HG03095 (cell line): ENCODE results near the gene PCSK6.

Experiments
- ATAC-seq: cut with Tn5 transposase; IDR thresholded peaks from one replicate; pipeline ENCODE4 v1.9.1; 2021; ENCODE audit warnings: moderate library complexity; ENCODE audit not compliant: unreplicated experiment

Gene PCSK6

DNA sequence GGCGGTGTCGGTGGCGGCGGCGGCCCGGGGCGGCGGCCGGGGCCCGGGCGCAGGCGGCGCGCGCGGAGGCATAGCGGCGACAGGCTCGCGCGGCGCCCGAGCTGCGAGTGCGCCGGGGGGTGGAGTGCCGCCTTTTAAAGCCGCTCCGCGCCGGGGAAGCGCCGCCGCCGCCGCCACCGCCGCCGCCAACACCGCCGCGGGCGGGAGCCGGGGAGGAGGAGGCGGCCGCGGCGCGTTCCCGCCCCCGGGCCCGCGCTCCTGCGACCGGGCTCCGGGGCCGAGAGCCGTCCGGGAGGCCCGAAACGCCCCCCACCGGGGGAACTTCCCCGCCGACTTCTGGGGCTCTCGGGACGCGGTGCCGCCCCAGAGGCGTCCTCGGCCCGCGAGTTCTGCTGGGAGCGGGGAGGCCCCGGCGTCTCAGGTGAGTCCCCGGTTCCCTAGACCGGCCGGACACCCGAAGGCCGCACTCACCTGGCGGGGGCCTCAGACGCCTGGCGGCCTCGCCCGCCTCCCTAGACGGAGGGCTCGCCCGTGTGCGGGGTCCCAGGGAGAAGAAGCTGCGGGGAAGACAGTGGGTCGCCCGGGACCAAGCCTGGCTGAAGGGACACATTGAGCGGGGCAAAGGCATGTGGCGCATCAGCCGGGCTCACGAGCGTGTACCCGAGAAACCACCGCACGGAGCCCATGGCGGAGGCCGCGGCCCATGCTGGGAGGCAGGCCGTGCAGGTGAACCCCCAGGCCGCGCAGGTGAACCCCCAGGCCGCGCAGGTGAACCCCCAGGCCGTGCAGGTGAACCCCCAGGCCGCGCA lies at the start of gene PCSK6:
Gene PCSK6 (minus strand): TSS at position 109 of the 809 bp plus-strand sequence. CDS start 37 bp downstream, at position 72.
- ATAC-seq, result no peak

DNA sequence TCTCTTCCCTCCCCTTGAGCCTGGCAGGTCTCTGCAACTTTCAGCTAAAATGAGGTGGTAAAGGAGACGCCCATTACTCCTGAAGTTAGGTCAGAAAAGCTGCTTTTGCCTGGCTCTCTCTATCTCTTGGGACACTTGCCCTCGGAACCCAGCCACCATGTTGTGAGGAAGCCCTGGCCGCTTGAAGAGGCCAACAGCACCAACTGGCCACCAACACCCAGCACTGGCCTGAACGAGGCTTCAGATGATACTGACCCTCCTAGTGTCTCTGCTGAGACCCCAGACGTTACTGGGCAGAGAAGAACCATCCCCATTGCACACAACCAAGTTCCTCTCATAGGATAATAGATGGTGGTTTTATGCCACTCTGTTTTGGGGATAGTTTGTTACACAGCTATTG lies 49.5 kb upstream of the PCSK6 start:
- ATAC-seq, result no peak

DNA sequence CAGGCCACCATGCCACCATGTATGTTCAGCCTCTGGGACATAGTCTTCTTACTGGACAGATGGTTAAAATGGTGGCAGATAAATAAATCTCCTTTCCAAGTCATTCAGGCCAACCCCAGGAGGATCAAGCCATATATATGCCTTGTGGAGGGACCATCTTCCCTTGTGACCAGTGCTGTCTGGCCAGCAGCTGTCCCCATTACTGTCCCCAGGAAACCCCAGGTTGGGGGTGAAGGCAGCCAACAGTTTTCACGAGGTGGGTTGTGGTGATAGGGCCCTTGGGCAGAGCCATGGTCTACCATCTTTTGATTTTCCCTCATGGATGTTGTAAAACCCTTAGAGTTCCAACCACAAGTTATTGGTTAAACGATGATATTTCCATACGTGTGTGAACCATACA lies 48.7 kb upstream of the PCSK6 start:
- ATAC-seq, result no peak

DNA sequence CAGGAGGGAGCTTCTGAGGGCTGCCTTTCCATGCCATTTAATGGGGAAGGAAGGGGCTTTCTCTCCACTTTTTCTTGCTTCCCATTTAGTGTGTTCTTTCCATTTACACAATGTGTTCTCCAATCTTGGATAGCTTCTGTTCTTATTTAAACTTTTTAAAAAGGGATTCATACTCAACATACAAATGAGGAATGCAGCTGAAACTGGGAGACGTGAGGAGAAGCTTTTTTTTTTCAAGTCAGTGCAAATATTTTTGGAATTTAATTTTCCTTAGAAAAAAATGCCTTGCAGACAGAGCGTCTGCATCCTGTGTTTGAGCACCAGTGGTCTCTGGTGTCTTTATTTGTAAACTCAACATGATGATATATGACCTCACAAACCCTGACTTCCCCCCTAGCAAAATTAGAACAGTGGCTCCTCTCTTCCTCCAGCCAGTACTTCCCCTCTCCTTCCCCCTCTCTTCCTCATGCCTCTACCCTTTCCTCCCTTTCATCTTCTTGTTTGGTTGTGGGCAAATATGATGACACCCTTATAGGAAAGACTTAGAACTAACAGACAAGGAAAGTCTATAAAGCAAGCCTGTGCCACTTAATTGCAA lies 48.1 kb upstream of the PCSK6 start:
- no peak for ATAC-seq

DNA sequence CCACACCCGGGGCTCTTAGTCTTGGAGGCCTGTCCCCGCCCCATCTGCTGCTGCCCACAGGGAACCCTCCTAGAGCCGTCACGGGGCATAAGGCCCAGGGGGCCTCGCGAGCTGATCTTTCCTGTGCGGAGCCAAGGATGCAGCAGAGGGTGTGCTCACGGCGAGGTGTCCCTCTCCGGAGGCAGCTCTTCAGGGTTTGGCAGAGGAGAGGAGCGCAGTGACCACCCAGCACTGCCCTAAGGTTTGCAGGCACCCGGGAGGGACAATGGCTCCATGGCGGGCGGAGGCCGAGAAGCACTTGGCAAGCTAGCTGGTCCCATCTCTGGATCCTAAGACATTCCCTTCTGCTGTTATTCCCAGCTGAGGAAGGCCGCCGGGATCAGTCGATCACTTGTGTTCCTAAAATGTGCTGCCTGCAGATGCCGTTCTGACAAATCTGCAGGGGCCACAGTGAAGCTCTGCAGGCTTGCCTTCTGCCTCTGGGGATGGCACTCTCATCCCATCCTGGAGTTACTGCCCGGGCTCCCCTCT lies 47.4 kb upstream of the PCSK6 start:
- ATAC-seq, result no peak

DNA sequence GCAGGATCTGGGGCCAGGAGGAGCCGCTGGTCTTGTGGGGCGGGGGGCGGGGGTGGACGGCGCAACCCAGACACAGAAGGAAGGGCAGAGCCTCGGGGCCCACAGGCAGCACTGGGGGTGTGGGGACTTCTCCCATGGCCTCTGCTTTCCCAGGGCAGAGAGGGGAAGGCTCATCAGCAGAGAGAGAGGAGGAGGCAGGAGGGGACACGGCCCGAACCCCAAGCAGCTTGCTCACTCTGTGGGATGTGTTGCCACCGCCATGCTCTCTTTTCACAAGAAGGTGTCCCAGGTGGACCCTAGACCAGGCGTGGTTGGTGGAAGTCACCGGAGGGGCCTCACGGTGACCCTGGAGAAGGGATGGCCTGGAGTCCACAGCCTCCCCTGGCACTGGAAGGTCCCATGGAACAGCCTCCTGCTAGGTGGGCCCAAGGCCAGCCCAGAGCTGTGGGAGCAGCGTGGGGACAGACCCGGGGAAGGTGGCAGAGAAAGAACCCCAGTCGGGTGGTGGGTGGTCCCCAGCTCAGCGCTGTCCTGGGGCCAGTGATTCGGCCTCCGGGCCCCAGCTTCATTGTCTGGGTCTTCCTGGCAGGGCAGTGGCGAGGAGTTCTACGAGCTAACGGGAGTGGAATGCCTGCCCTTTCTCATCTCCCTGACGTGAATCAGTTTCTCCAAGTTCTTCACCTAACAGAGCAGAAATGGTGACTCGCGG lies 46.8 kb upstream of the PCSK6 start:
- no peak for ATAC-seq

DNA sequence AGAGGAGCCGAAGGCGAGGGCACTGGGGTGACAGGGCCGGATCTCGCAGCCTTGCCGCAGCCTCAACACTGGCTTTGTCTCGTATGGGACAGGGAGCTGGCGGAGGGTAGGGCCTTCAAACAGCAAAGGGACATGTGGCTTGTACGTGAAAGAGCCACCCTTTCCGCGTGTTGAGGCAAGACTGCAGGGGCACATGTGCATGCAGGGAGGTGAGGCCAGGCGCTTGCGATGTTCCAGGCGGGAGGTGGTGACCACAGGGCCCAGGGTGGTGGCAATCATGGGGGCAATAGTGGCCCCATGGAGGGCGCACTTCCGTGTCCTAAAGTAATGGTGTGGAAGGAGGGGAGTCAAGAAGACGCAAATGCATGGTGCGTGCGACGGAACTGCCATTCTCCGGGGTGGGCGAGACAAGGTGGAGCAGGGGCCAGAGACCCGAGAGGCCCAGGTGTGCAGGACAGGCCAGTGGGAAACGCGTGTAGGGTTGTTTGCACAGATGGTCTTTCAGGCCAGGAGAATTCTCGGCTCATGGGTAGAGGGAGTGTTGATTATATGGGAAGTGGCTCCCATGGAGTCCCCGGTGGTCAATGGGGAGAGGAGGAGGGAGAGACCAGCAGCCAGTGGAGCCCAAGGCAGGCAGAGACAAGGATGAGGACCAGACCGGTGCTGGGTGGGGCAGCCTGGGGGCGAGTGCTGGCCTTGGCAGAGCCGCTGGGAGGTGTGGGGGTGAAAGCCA lies 45.8 kb upstream of the PCSK6 start:
- no peak for ATAC-seq

DNA sequence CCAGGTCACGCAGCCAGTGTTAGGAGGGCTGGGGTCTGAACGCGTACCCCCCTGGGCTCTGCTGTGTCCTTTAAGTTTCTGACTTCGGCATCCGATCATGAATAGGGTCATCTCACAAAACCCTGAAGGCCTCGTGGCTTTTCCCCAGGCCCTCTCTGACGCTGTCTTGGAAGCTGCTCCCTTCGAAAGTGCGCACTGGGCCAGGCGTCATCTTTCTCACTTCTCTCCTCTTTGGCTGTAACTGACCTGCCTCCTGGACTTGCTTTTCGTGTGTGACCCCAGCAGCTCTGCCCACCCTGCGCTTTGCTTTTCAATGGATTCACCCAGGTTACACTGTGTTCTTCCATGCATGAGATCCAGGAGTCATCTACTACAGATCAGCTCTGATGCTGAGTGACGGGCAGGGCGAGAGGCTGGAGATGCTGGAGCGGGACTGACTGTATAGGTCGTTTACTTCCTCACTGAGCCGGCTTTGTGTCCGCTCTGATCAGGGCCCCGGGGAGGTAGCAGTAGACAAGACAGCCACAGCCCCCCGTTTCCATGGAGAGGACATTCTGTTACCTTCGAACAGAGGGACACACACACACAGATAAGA lies 45.0 kb upstream of the PCSK6 start:
- ATAC-seq, result no peak

DNA sequence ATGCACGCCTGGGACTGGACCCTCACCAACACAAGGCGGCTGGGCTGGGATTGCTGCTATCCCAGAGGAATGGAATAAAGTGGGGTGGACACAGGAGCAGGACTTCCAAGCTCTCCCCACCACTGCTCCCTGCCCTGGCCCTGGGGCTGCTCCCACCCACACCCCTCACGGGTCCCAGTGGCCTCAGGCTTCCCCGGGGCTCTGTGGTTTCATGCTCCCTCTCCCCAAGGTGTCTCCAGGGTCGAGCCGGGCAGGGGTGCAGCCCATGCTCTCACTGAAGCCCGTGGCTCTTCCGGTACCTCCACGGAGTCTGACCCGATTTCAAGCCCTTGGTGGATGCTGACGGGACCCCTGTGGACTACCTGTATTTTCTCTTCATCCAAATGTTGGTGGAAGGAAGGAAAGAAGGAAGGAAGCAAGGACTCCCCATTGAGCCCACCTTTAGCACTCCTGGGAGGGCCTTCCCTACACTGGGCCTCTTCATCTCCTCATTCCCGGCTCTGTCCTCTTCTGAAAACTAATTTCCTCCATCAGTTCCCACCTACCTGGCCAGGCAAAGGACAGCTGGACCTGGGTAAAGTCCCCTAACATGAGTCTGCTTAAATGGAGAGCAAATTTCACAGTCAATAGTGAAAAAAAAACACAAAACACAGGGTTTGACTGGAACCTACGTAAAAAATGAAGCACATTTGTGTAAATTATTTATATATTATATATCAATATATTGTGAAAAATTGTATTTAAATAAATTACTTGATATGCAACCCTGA lies 44.0 kb upstream of the PCSK6 start:
- ATAC-seq, result no peak

DNA sequence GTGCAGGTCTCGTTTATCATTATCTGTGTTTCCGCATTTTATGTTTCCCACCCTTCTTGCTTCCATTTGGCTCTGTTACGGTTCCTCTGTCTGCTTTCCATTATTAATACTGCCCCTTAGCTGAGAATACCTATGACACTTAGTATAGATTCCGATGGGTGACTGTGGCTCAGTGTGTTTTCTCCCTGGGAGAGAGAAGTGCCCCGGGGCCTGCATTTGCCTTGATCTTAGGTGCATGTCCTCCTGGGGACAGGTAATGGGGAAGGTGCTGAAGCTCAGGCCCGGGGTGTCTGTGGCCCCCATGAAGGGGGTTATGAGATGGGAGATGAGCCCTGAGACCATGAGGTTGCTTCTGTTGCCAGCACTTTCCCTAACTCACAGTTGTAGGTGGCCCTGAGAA lies 43.4 kb upstream of the PCSK6 start:
- no peak for ATAC-seq

DNA sequence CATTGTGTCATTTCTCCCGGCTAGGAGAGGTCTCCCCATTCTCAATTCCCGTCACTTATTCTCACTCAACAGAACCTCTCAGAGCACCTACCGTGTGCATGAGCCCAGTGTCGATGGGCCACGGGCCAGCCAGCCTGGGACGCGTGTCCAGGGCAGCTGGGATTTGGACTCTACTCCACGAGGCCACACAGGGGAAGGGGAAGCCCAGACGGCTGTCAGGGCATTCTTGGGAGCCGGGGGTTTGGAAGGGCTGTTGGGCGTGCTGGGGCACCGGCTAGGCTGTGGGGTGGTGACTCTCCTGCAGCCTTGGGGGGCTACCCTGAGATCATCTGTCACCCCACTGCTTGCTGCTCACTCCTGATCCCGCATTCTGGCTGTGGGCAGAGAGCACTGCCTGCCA lies 41.7 kb upstream of the PCSK6 start:
- no peak for ATAC-seq

DNA sequence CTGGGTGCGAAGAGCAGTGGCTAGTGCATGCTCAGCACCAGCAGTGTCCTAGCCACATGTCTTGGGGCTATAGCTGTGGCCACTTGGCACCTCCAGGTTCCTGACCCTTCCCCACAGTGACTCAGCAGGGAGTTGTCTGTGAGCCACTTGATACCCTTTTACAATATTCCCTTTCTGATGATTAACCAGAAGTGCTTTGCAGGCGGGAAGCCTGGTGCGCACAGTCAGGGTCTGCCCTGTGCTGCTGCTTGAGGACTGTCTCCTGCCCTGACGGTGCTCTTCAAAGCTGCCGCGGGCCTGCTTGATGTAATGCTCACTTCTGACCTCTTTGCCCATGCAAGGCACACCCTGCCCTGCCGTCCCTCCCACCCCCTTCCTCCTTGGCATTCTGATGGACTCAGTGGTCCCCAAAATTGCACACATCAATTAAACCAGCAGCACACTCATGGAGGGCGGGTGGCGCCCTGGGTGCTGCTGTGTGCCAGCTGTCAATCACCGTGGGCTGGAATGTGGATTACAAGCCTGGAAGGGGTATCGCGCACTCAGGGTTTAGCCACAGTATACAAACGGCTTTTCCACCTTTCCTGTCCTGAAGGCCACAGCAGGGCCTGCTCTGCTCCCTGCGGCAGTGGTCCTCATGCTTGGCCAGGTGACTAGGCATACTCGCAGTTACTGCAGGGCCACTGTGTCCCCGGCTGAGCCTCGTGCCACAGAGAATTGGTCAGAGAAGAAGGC lies 40.9 kb upstream of the PCSK6 start:
- no peak for ATAC-seq

DNA sequence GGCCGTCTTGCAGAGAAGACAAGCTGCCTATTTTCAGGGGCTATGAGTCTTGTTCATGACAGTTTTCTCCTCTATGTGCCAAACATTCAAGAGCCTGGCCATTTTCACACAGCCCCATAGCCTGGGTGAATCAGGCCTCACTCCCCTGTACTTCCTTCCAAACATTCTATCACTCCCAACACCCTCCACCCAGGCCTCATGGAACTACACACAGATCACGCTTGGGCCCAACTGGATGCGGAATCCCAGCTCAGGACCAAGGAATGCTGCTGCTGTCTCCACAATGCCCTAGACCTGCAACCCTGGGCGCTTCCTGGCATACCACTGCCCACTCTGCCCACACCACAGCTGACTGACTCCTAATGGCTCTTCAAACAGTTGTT lies 39.4 kb upstream of the PCSK6 start:
- ATAC-seq, result no peak

DNA sequence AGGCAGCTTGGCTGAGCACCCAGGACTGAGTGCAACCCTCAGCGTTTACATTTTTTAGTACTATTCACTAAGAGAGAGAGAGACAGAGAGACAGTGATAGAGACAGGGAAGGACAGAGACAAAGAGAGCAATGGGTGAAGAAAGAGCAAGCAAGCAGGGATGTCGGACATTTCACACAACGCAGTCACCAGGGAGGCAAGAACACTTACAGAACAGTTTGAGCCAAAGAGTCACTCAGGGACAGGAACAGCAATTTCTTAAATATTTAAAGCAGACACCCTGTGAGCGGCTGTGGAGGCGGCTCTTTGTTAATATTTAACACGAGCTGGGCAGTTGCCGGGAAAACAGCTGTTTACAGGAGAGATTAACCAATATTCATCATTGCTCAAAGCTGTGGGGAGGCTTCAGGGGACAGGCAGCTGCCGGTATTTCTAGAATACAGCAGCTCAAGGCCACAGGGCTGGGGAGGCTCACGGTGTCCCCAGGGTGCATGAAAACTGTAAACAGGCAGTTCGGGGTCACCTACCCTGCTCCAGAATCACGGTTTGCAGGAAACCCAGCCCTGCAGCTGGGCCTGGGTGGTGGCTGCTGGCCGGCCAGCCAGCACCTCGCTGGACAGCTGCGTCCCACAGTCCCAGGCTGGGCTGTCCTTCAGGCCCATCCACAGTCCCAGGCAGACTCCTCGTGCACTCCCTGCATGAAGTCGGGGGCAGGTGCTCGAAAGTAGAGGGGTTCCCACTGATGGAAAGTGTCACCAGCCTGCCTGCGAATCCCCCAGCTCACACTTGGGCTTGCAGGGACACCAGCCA lies 38.8 kb upstream of the PCSK6 start:
- peak; percentile 82 for ATAC-seq

DNA sequence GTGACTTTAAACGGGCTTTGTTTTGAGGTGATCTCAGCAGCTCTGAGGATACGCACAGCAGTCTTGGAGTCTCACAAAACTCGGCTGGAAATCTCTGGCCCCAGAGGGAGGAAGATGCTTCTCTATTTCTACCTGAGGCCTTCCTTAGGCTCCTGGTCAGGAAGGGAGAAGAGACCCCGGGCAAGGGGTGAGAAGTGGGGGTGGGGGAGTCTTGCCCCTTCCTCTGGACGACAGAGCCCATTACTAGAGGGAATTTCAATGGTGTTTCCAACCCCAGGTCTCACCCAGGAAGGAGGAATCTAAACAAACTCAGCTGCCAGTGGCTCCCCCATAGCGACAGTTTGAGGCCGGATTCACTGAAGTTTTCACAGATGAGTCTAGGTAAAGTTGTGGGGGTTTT lies 37.4 kb upstream of the PCSK6 start:
- ATAC-seq, result no peak

DNA sequence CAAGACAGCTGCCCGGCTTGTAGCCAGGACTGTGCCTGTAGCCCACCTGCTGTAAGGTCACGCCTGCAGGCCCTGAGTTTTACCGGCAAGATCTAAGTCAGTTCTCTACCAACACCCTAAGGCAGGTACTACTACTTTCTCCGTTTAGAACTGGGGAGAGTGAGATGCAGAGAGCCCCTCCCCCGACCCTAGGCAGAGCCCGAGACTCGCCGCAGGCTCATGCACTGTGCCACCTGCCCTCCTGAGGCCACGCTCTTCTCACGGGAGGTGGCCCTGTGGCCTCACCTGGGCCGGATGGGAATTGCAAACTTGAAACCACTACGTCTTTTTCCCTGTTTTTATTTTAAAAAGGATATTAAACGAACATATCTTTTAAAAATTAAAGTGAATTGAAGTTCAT lies 36.9 kb upstream of the PCSK6 start:
- ATAC-seq, result no peak

DNA sequence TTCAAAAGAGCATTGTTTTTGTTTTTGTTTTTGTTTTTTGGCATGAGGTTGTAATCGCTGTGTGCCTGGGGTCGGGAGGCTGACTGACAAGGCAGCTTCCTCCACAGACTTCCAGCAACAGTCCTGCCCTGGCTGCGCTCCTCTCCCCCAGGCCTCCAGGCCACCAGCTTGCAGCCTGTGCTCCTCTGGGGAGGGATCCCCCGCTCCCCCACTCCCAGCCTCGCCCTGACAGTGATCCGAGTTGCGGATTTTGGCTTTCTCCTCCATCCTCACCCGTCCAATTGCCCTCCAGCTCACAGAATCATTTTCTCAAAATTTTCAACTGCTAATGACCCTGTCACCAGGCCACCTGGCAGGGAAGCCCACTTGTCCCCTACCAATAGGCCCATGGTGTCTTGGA lies 36.5 kb upstream of the PCSK6 start:
- ATAC-seq, result no peak

DNA sequence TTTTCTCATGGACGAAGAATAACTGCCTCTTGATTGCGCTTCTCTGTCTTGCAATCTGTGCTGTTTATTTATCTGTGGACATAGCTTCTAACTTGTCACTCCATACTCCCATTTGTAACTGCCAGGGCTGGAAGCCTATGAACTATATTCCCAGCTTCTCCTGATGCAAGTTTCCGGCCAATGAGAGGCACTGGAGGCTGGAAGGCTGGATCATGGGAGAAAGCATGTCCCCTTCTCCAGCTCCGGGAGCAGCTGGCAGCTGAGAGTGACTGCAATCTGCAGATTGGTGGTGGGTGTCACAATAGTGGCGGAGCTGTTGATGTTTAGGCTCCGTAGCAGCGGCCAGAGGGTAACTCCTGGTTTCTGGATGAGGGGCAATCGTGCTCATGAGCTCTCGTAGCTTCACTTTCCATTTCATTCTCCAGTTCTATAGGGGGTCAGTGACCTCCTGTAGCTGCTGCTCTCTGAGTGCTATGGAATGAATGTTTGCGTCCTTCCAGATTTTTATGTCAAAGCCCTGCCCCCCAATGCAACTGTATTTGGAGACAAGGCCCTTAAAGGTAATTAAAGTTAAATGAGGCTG lies 35.7 kb upstream of the PCSK6 start:
- ATAC-seq, result no peak
